ENCODE results near the gene EDDM13.

EDDM13 gene

DNA sequence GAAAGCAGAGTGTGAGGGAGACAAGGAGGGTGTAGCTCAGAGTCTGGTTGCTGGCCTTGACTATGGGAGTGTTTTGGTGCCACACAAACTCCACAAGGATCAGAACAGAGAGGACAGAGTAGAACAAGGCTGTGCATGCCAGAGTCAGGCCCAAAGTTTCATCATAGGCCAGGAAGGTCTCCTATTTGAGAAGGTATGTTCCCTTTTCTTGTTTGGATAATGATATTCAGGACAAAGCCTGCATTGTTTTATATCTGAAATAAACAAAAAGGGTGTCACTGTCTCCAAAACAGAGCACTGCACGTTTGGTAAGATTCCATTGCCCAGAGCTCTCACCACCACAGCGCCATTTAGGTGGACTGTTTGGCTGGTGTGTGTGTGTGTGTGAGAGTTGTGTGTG is 45.2 kb downstream of the EDDM13 start:
- no peaks in the 10 kb centered on the region for H3K27me3 ChIP-seq
- H3K4me3 ChIP-seq: no peak overlapping the region
- no peak for DNase-seq
- H3K36me3 ChIP-seq: peaks cover 0 to 2% (median 0%) of the 10 kb centered on the region in 3 donors
- intact Hi-C loops (cut with DNase I; ENCODE audit: low total_unique reads): loop anchor here (5.0 to 10.0 kb wide), 2 partner anchors 213 to 1120 kb away; partner anchors contain the start of gene ZNF749
- H3K9me3 ChIP-seq: peaks cover 0 to 4% (median 0%) of the 10 kb centered on the region in 3 donors
- H3K27ac ChIP-seq: no peak overlapping the region
- H3K4me1 ChIP-seq: peaks cover 0 to 15% (median 10%) of the 10 kb centered on the region in 4 donors
- TF ChIP-seq, protein P1, sequence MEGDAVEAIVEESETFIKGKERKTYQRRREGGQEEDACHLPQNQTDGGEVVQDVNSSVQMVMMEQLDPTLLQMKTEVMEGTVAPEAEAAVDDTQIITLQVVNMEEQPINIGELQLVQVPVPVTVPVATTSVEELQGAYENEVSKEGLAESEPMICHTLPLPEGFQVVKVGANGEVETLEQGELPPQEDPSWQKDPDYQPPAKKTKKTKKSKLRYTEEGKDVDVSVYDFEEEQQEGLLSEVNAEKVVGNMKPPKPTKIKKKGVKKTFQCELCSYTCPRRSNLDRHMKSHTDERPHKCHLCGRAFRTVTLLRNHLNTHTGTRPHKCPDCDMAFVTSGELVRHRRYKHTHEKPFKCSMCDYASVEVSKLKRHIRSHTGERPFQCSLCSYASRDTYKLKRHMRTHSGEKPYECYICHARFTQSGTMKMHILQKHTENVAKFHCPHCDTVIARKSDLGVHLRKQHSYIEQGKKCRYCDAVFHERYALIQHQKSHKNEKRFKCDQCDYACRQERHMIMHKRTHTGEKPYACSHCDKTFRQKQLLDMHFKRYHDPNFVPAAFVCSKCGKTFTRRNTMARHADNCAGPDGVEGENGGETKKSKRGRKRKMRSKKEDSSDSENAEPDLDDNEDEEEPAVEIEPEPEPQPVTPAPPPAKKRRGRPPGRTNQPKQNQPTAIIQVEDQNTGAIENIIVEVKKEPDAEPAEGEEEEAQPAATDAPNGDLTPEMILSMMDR (IDR thresholded peaks at IDR 0.05): no peak

DNA sequence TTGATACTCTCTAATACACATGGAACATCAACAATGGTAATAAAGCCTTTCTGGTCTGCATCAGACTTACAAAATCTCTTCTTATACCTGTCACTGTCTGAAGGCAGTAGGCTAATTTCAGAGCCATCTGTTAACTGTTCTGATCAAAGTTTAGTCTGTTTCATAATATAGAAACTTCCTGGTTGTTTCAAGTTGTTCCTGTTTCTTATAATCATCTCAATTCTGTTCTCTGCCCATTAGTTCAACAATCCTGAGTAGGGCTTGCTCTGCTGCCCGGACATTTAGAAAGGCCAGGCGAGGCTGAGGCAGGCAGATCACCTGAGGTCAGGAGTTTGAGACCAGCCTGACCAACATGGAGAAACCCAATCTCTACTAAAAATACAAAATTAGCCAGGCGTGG is 47.4 kb downstream of the EDDM13 start:
- no peak for DNase-seq
- Histone ChIP-seq H3K27ac (no peak overlapping the region), H3K36me3 (peaks cover 0 to 4% (median 0%) of the 10 kb centered on the region in 3 donors), H3K9me3 (peaks cover 0 to 4% (median 0%) of the 10 kb centered on the region in 3 donors), H3K27me3 (no peaks in the 10 kb centered on the region), H3K4me3 (no peak overlapping the region), H3K4me1 (peaks cover 0 to 9% (median 3%) of the 10 kb centered on the region in 4 donors)
- TF ChIP-seq, protein P1 (IDR thresholded peaks at IDR 0.05): no peak
- intact Hi-C loops (cut with DNase I; ENCODE audit: low total_unique reads): loop anchor here (5.0 to 10.0 kb wide), 2 partner anchors 215 to 1117 kb away; partner anchors contain the start of gene ZNF749

DNA sequence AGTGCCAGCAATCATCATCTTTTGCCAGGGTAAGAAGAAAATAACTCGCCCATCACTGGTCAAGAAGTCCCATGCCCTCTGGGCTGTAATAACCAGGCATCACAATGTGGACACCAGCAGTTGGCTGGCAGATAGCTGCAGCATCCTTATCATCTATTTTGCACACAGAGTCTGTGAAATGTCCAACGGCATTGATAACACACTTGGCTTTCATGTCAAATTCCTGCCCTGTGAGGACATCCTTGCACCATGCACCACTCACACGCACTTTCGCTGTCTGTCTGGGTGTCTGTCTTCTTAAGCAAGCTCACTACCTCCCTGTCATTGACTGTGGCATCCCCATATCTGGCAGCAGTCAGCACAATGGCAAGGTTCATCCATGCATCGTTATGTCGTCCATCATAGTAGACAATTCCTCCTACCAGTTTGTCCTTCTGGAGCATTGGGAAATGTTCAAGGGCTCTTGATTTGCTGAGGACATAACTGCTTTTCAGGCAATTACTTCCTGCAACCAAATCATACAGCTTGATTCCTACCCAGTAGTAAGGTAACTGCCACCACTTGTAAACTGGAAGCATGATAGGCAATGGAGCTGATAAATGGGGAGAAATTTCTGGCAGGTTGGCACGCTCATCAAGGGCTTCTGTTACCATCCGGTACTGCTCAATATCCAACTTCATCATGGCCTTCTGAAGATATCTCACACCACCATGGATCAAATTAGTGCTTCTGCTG is 48.9 kb downstream of the EDDM13 start:
- no peak for DNase-seq
- peaks cover 0 to 9% (median 0%) of the 10 kb centered on the region in 3 donors for H3K9me3 ChIP-seq
- no peak overlapping the region for H3K27ac ChIP-seq
- H3K4me1 ChIP-seq: no peaks in the 10 kb centered on the region
- H3K4me3 ChIP-seq: no peak overlapping the region
- no peaks in the 10 kb centered on the region for H3K27me3 ChIP-seq
- intact Hi-C loops (cut with DNase I; ENCODE audit: low total_unique reads): no loop called here
- TF ChIP-seq, protein P1 (IDR thresholded peaks at IDR 0.05): no peak
- H3K36me3 ChIP-seq: peaks cover 0 to 4% (median 0%) of the 10 kb centered on the region in 3 donors

GRCh38 chr19:56321989-56322440 is 49.5 kb downstream of the EDDM13 start:
- Histone ChIP-seq H3K36me3 (peaks cover 0 to 4% (median 0%) of the 10 kb centered on the region in 3 donors), H3K4me1 (no peaks in the 10 kb centered on the region), H3K27ac (no peak overlapping the region), H3K9me3 (peaks cover 0 to 9% (median 0%) of the 10 kb centered on the region in 3 donors), H3K4me3 (no peak overlapping the region), H3K27me3 (no peaks in the 10 kb centered on the region)
- TF ChIP-seq, protein P1 (IDR thresholded peaks at IDR 0.05): no peak
- DNase-seq: no peak
- intact Hi-C loops (cut with DNase I; ENCODE audit: low total_unique reads): no loop called here

GRCh38 chr19:56324436-56324835 is 51.9 kb downstream of the EDDM13 start:
- TF ChIP-seq, protein P1 (IDR thresholded peaks at IDR 0.05): no peak
- H3K27me3 ChIP-seq: no peaks in the 10 kb centered on the region
- H3K36me3 ChIP-seq: peaks cover 0 to 4% (median 0%) of the 10 kb centered on the region in 3 donors
- peaks cover 0 to 9% (median 0%) of the 10 kb centered on the region in 3 donors for H3K9me3 ChIP-seq
- intact Hi-C loops (cut with DNase I; ENCODE audit: low total_unique reads): no loop called here
- no peak overlapping the region for H3K27ac ChIP-seq
- DNase-seq: no peak
- no peaks in the 10 kb centered on the region for H3K4me1 ChIP-seq
- H3K4me3 ChIP-seq: no peak overlapping the region
